ENCODE measurements around the gene AOC3.

The AOC3 gene

GRCh38 chr17:42906772-42907446 is 55.9 kb downstream of the AOC3 start:
- TF ChIP-seq EZH2 (IDR thresholded peaks at IDR 0.05; ENCODE audit: borderline replicate concordance, low read depth, low read length, severe bottlenecking) = no peak
- TF ChIP-seq CTCF (IDR thresholded peaks at IDR 0.05; ENCODE audit: borderline replicate concordance, extremely low read depth, low read length, poor library complexity, severe bottlenecking) = no peak
- no peaks in the 10 kb centered on the region for H3K36me3 ChIP-seq (ENCODE audit: insufficient read depth, low read length)
- no peak for DNase-seq

More at GRCh38 chr17:42906772-42907446, 55.9 kb downstream of the AOC3 start:
- H3K27ac ChIP-seq (ENCODE audit: low read length) = no peak overlapping the region
- peaks cover 12% of the 10 kb centered on the region for H3K27me3 ChIP-seq (ENCODE audit: insufficient read depth, low read length, poor library complexity)
- H3K4me1 ChIP-seq (ENCODE audit: insufficient read depth, low read length) = no peaks in the 10 kb centered on the region
- H3K4me3 ChIP-seq (ENCODE audit: low read depth in 1 of 2, low read length in 2 of 2) = no peak overlapping the region
- H2AFZ ChIP-seq (ENCODE audit: low read depth, low read length) = no peak overlapping the region
- H3K4me2 ChIP-seq (ENCODE audit: insufficient read depth, low read length) = no peak overlapping the region
- no peaks in the 10 kb centered on the region for H4K20me1 ChIP-seq (ENCODE audit: insufficient read depth, low read length)
- H3K9ac ChIP-seq (ENCODE audit: low read depth, low read length) = no peak overlapping the region
- H3K79me2 ChIP-seq (ENCODE audit: insufficient read depth, low read length) = no peaks in the 10 kb centered on the region
- H3K9me3 ChIP-seq (ENCODE audit: insufficient read depth, low read length, severe bottlenecking) = no peaks in the 10 kb centered on the region
- ATAC-seq (ENCODE audit: insufficient read depth, low read depth) = no peak
